ENCODE data around the gene CDCA5. TPM values are rescaled to one million over a fixed set of nuclear protein-coding genes. Genes with fewer than 3 reads are reported as not detected.

The CDCA5 gene
- polyA plus RNA-seq (ENCODE audit: insufficient read length in 4 of 4): 10 to 100 TPM; 16.9 to 22.4 (median 21.1) TPM

GRCh38 chr11:65083834-65084597 lies at the start of gene CDCA5, which contains the start of gene ZFPL1:
Gene CDCA5, minus strand, starts transcription at chr11:65084040. Its CDS starts 62 bp downstream, at chr11:65083978.
Gene ZFPL1, plus strand, starts transcription at chr11:65084222. Its CDS starts 477 bp downstream, at chr11:65084699.
- DNase-seq (ENCODE audit: low read depth in 4 of 4, low spot score in 2 of 4): peak; percentile 79 to 90 (median 90)

- no peak for DNase-seq (ENCODE audit: low read depth in 4 of 4, low spot score in 2 of 4)
These were observed 49.3 kb upstream of the CDCA5 start for GRCh38 chr11:65132988-65133700.

GRCh38 chr11:65132238-65132987 lies 48.6 kb upstream of the CDCA5 start:
- DNase-seq (ENCODE audit: low read depth in 4 of 4, low spot score in 2 of 4): no peak

GRCh38 chr11:65131895-65132237 lies 48.0 kb upstream of the CDCA5 start:
- DNase-seq (ENCODE audit: low read depth in 4 of 4, low spot score in 2 of 4): no peak

DNA sequence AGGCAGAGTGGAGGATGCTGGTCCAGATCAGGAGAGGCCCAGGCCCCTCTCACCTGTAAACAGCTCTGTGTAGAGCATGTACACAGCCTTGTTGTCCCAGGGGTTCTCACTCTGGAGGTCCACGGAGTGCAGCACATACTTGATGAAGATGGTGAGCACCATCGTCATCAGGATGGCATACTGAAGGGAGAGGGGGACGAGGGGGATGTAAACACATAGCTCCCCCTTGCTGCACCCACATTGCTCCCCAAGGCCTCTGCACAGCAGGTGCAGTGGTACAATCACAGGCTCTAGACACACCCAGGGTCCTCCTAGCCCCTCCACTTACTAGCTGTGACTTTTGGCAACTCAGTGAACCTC lies 47.6 kb upstream of the CDCA5 start:
- no peak for DNase-seq (ENCODE audit: low read depth in 4 of 4, low spot score in 2 of 4)

DNA sequence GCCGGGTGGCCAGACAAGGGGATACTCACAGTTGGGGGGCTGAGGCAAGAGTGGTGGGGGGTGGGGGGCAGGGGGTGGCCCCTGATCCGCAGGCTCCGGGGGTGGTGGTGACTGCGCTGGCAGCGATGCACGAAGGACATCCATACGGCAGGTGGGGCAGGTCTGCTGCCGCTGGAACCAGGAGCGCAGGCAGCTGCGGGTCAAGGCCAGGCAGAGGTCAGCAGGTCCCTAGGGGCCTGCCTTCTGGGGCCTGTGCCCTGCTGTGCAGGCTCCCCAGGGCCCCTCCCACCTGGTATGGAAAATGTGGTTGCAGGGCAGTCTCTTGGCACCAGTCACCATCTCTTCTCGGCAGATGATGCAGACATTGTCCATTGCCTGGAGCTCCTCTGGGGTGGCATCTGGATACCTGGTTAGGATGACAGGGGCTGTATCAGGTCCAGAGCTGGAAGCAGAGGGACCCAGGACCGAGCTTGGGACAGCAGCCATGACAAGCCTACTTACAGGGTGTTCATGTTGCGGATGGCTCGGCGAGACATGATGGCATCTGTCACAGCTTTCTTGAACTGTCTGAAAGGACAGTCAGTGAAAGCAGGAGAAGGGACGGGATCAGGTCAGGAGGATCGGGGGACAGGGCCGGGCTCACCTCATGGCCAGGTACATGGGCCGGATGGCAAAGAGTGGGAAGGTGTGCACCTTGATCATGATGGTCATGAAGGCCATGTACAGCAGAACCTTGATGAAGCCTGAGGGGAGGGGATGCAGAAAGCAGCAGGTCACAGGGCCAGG lies 47.0 kb upstream of the CDCA5 start:
- DNase-seq (ENCODE audit: low read depth in 4 of 4, low spot score in 2 of 4): no peak

DNA sequence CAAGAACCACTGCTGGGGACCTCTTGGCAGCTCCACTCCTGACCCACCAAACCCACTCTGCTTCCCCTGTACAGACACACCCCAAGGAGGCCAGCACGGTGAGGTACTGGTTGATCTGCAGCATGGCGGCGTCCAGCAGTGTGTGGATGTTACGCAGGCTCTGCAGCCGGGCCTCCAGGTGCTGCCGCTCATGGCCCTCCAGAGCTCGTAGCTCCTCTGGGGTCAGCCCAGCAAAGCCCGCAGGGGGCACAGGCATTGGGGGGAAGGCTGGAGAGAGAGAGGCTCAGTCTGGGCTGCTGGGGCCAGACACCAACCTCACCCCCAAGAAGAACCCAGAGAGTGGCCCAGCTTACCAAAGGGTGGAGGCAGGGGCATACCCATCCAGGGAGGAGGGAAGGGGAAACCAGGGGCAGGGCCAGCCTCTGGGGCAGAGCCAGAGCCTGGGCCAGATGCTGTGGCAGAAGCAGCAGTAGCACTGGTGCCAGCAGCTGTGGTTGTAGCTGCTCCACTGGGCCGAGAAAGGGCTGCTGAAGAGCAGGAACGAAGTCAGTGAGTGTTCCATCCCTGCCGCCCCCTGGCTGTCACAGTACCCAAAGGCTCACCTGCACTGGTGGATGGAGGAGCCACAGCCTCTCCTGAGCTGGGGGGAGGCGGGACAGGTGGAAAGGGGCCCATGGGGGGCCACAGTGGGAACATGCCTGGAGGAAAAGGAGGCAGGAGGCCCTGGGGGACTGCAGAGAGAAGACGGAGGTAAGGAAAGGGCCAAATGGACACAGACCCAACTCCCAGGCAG lies 46.0 kb upstream of the CDCA5 start:
- DNase-seq (ENCODE audit: low read depth in 4 of 4, low spot score in 2 of 4): no peak

DNA sequence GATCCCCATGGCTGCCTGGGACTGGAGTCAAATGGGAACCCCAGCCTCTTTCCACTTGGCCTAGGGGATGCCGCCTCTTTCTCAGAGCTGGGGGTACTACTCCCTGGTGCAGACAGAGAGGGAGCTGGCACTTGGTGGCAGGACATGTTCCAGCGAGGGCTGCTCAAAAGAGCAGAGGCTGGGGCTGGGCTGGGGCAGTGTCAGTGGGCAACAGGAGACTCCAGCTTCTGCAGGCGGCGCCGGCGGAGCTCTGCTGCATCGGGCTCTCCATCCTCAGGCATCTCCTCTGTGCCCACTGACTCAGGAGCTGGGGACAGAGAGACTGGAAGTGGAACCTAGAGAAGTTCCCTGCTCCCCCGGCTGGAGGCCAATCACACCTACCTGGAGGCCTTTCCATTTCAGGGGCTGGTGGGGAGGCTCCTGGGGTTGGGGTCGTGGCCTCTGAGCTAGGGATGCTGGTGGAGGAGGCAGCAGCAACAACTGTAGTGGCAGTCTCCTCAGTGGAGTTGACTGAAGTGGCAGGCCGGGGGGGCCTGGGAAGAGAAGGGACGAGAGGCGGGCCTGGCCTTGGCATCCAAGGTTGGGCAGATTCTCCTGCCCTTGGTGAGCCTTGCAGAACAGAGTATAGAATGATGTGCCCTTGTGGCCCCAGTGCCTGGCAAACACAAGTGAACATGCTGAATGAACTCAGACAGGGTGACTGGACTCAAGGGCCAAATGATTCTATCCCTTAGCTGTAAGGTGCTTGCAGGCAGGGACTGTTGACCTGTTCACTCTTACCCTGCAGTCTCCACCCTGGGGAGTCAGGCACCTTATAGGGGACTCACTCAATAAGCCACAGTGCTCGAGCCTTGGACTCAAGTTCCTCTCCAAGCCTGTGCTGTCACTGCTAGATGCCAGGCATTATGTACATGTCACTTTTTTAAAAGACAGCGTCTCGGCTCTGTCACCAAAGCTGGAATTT lies 44.6 kb upstream of the CDCA5 start:
- DNase-seq (ENCODE audit: low read depth in 4 of 4, low spot score in 2 of 4): no peak

GRCh38 chr11:65127473-65128181 lies 43.8 kb upstream of the CDCA5 start:
- no peak for DNase-seq (ENCODE audit: low read depth in 4 of 4, low spot score in 2 of 4)

GRCh38 chr11:65126624-65127274 lies 42.9 kb upstream of the CDCA5 start:
- no peak for DNase-seq (ENCODE audit: low read depth in 4 of 4, low spot score in 2 of 4)

GRCh38 chr11:65125197-65126056 lies 41.6 kb upstream of the CDCA5 start:
- DNase-seq (ENCODE audit: low read depth in 4 of 4, low spot score in 2 of 4): no peak

GRCh38 chr11:65124480-65125196 lies 40.8 kb upstream of the CDCA5 start:
- no peak for DNase-seq (ENCODE audit: low read depth in 4 of 4, low spot score in 2 of 4)

- DNase-seq (ENCODE audit: low read depth in 4 of 4, low spot score in 2 of 4): peak in 3 of 4 donors; percentile 92 to 96 (median 93)
These were observed 38.2 kb upstream of the CDCA5 start, which contains the start of the genes FAU and MRPL49 for GRCh38 chr11:65121865-65122696. Gene FAU, minus strand, starts transcription at chr11:65122134. Its CDS starts 321 bp downstream, at chr11:65121813. Gene MRPL49, plus strand, starts transcription at chr11:65122321. Its CDS starts 26 bp downstream, at chr11:65122347.

- DNase-seq (ENCODE audit: low read depth in 4 of 4, low spot score in 2 of 4): no peak
These were observed 37.6 kb upstream of the CDCA5 start for GRCh38 chr11:65121447-65121864.

- DNase-seq (ENCODE audit: low read depth in 4 of 4, low spot score in 2 of 4): no peak
These were observed 37.0 kb upstream of the CDCA5 start for GRCh38 chr11:65120831-65121230.
